BE2C (cell line): ENCODE results near the gene HSD17B12.

Source experiments
- DNase-seq: peaks from one replicate; pipeline ENCODE4 v3.0.0-alpha.2; 2020
- H3K27me3 ChIP-seq: fragments of 250-450 bp; sonication (Bioruptor Pico); 2 replicates; pipeline ENCODE4 v1.5.1; 2020; ENCODE audit warnings: mild to moderate bottlenecking
- H3K36me3 ChIP-seq: fragments of 250-450 bp; sonication (Bioruptor Pico); 2 replicates; pipeline ENCODE4 v1.5.1; 2020; ENCODE audit warnings: mild to moderate bottlenecking
- H3K4me1 ChIP-seq: fragments of 250-450 bp; sonication (Bioruptor Pico); 2 replicates; pipeline ENCODE4 v1.5.1; 2020
- H3K4me3 ChIP-seq: 2 replicates; pipeline ENCODE4 v1.5.1; 2011; ENCODE audit warnings: low read depth, low read length
- H3K9me3 ChIP-seq: fragments of 250-450 bp; sonication (Bioruptor Pico); 2 replicates; pipeline ENCODE4 v1.5.1; 2020
- CTCF ChIP-seq: IDR thresholded peaks from 2 replicates; pipeline ENCODE4 v1.5.1; 2012; ENCODE audit warnings: mild to moderate bottlenecking, low read depth, low read length

The HSD17B12 gene

GRCh38 chr11:43746670-43747069 lies 66.1 kb downstream of the HSD17B12 start:
- Histone ChIP-seq H3K4me1 (peaks cover 4% of the 10 kb centered on the region), H3K36me3 (no peaks in the 10 kb centered on the region), H3K9me3 (no peaks in the 10 kb centered on the region), H3K4me3 (no peak overlapping the region), H3K27me3 (no peaks in the 10 kb centered on the region)
- no peak for TF ChIP-seq CTCF
- DNase-seq, result no peak

GRCh38 chr11:43747130-43747802 lies 66.7 kb downstream of the HSD17B12 start:
- TF ChIP-seq CTCF, result no peak
- DNase-seq, result no peak

GRCh38 chr11:43748095-43748494 lies 67.6 kb downstream of the HSD17B12 start:
- Histone ChIP-seq H3K36me3 (no peaks in the 10 kb centered on the region), H3K4me1 (peaks cover 4% of the 10 kb centered on the region), H3K9me3 (no peaks in the 10 kb centered on the region), H3K27me3 (no peaks in the 10 kb centered on the region), H3K4me3 (no peak overlapping the region)
- no peak for TF ChIP-seq CTCF
- no peak for DNase-seq

More at GRCh38 chr11:43747130-43747802, 66.7 kb downstream of the HSD17B12 start:
- Histone ChIP-seq H3K4me1 (peaks cover 4% of the 10 kb centered on the region), H3K4me3 (no peak overlapping the region), H3K27me3 (no peaks in the 10 kb centered on the region), H3K36me3 (no peaks in the 10 kb centered on the region), H3K9me3 (no peaks in the 10 kb centered on the region)

- Histone ChIP-seq H3K4me3 (no peak overlapping the region), H3K27me3 (no peaks in the 10 kb centered on the region), H3K4me1 (peaks cover 4% of the 10 kb centered on the region), H3K9me3 (no peaks in the 10 kb centered on the region), H3K36me3 (peaks cover 11% of the 10 kb centered on the region; the same call in 1 of the 2 replicates)
- no peak for DNase-seq
- no peak for TF ChIP-seq CTCF
Observed at GRCh38 chr11:43751726-43752125, 71.2 kb downstream of the HSD17B12 start.

GRCh38 chr11:43756575-43756974 lies 76.0 kb downstream of the HSD17B12 start:
- H3K4me3 ChIP-seq, result no peak overlapping the region
- TF ChIP-seq CTCF, result no peak
- H3K27me3 ChIP-seq, result no peaks in the 10 kb centered on the region
- peaks cover 11% of the 10 kb centered on the region; the same call in 1 of the 2 replicates for H3K36me3 ChIP-seq
- H3K9me3 ChIP-seq, result no peaks in the 10 kb centered on the region
- no peak for DNase-seq
- H3K4me1 ChIP-seq, result peaks cover 3% of the 10 kb centered on the region; the same call in 1 of the 2 replicates

GRCh38 chr11:43758927-43759326 lies 78.4 kb downstream of the HSD17B12 start:
- H3K9me3 ChIP-seq, result no peaks in the 10 kb centered on the region
- H3K4me1 ChIP-seq, result peaks cover 3% of the 10 kb centered on the region; the same call in 1 of the 2 replicates
- H3K4me3 ChIP-seq, result no peak overlapping the region
- no peak for DNase-seq
- H3K36me3 ChIP-seq, result peaks cover 10% of the 10 kb centered on the region; the same call in 1 of the 2 replicates
- H3K27me3 ChIP-seq, result no peaks in the 10 kb centered on the region
- no peak for TF ChIP-seq CTCF
